Measurements from ENCODE around the gene KRTAP10-3. TPM values are rescaled to one million over a fixed set of nuclear protein-coding genes. Genes with fewer than 3 reads are reported as not detected.

Gene KRTAP10-3
- total and polyA plus RNA-seq, 2 experiments from 2014 or later = not detected

DNA sequence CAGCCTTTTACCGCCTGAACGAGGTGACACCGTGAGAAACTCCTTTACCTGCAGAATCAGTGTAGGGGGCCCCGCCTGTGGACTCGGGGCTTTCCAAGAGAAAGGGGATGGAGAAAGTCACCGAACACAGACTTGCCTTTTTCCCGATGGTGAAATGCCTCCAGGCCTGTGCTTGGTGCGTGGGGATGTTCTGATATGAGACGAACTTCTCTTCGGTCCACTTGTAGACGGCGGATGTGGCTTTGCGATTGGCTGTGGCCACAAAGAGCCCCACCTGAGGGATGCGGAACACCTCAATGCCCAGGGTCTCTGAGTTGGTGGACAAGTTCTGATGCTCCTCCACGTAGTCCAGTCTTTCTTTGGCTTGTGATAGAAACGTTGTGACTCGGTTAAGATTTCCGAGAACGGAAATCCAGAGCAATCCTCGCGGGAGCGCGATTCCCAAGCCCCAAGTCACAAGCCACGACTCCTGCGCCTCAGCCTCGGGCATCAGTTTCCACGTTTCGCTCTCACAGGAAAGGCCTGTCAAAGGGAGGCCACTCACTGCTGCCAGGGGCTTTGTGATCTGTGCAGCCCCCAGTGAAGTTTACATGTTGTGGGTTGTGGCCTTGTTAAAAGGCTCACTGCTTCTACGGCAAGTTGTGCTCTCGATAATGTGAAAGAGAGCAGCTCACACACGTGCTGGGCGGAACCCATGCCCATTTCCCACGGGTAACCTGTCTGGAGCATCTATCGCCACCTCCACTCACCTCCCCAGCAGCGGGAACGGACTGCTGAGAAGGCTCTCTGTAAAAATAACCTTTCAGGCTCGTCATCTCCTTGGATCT is 31.2 kb downstream of the KRTAP10-3 start:
- H3K36me3 ChIP-seq = no peaks in the 10 kb centered on the region
- TF ChIP-seq, protein P1, sequence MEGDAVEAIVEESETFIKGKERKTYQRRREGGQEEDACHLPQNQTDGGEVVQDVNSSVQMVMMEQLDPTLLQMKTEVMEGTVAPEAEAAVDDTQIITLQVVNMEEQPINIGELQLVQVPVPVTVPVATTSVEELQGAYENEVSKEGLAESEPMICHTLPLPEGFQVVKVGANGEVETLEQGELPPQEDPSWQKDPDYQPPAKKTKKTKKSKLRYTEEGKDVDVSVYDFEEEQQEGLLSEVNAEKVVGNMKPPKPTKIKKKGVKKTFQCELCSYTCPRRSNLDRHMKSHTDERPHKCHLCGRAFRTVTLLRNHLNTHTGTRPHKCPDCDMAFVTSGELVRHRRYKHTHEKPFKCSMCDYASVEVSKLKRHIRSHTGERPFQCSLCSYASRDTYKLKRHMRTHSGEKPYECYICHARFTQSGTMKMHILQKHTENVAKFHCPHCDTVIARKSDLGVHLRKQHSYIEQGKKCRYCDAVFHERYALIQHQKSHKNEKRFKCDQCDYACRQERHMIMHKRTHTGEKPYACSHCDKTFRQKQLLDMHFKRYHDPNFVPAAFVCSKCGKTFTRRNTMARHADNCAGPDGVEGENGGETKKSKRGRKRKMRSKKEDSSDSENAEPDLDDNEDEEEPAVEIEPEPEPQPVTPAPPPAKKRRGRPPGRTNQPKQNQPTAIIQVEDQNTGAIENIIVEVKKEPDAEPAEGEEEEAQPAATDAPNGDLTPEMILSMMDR (IDR thresholded peaks at IDR 0.05; ENCODE audit: low read depth, low read length) = no peak
- no peak for DNase-seq (ENCODE audit: low read depth in 1 of 2, low spot score in 1 of 2)

DNA sequence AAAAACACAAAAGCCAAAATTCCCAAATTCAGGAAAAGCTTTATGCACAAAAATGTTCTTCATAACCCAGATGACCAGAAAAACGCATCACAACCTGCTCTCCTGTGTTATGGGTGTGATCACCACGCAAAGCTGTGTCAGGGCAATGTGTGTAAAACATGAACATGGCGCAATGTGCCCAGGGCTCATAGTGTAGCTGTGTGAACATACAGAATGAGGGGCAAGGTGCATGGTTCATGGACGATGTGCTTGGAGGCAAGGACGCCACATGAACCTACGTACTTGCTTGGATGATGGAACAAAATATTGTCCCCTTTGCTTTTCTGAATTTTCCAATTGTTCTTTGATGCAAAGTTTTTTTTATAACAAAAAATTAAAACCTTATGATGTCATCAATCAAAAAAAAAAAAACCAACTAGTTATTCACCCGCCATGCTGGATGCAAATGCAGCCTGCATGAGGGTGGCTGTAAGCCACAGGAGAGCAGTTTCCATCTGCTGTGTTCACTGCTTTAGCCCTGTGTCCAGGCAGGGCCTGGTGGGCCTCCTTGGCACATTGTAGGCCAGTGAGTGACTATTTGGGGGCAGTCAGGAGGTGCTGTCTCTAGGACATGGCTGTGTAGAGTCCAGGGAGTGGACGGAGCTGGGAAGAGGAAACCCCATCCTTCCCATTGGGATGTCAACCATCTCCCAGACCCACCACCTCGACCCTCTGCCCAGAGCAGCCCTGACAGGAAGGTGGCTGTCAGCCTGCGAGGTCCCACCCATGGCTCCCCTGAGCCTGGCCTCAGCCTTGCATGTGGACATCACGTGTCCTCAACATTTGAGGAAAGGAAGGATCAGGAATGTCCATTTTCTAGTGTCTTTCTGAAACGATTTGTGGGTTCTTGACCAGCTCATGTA is 32.2 kb downstream of the KRTAP10-3 start:
- TF ChIP-seq, protein P1 (IDR thresholded peaks at IDR 0.05; ENCODE audit: low read depth, low read length) = no peak
- H3K27me3 ChIP-seq = no peaks in the 10 kb centered on the region
- H3K4me3 ChIP-seq = no peak overlapping the region
- no peaks in the 10 kb centered on the region for H3K36me3 ChIP-seq
- no peaks in the 10 kb centered on the region for H3K4me1 ChIP-seq (ENCODE audit: low read depth)
- H3K27ac ChIP-seq = no peak overlapping the region
- H3K9me3 ChIP-seq (ENCODE audit: low read depth) = no peaks in the 10 kb centered on the region
- no peak for DNase-seq (ENCODE audit: low read depth in 1 of 2, low spot score in 1 of 2)

More for the DNA sequence above, 31.2 kb downstream of the KRTAP10-3 start:
- H3K4me3 ChIP-seq = no peak overlapping the region
- H3K9me3 ChIP-seq (ENCODE audit: low read depth) = no peaks in the 10 kb centered on the region
- no peaks in the 10 kb centered on the region for H3K4me1 ChIP-seq (ENCODE audit: low read depth)
- no peaks in the 10 kb centered on the region for H3K27me3 ChIP-seq
- H3K27ac ChIP-seq = no peak overlapping the region

DNA sequence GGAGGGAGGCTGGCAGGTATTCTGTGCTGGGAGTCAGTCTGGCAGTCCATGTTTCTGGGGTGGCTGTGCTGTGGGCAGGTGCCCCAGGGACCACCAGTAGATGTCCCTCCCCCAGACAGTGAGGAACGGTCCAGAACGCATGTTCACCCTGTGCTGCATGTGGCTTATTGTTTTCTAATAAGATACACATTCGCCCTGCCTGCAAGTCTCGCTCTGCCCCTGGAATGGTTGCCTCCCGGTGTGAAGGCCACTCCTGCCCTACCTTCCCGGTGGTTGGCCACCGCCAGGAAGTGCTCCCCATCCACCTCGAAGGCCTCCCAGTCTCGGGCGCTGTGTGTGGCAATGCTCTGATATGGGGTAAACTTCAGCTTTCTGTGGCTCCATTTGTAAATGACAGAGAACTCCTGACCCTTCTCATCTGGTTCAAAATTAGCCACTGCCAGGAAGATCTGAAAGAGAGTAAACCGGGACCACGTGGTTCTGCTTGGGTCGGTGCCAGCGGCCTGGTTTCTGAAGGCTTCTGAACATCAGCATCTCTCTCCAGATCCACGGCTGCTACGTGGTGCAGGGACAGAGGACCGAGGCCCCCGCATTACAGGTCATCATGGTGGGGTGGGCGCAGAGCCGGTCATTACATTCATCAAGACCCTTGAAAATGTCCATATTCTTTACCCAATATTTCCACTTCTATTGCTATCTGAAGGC is 33.1 kb downstream of the KRTAP10-3 start:
- Histone ChIP-seq H3K4me3 (no peak overlapping the region), H3K9me3 (ENCODE audit: low read depth) (no peaks in the 10 kb centered on the region), H3K4me1 (ENCODE audit: low read depth) (no peaks in the 10 kb centered on the region), H3K27ac (no peak overlapping the region), H3K36me3 (no peaks in the 10 kb centered on the region), H3K27me3 (no peaks in the 10 kb centered on the region)
- DNase-seq (ENCODE audit: low read depth in 1 of 2, low spot score in 1 of 2) = no peak
- TF ChIP-seq, protein P1 (IDR thresholded peaks at IDR 0.05; ENCODE audit: low read depth, low read length) = no peak

DNA sequence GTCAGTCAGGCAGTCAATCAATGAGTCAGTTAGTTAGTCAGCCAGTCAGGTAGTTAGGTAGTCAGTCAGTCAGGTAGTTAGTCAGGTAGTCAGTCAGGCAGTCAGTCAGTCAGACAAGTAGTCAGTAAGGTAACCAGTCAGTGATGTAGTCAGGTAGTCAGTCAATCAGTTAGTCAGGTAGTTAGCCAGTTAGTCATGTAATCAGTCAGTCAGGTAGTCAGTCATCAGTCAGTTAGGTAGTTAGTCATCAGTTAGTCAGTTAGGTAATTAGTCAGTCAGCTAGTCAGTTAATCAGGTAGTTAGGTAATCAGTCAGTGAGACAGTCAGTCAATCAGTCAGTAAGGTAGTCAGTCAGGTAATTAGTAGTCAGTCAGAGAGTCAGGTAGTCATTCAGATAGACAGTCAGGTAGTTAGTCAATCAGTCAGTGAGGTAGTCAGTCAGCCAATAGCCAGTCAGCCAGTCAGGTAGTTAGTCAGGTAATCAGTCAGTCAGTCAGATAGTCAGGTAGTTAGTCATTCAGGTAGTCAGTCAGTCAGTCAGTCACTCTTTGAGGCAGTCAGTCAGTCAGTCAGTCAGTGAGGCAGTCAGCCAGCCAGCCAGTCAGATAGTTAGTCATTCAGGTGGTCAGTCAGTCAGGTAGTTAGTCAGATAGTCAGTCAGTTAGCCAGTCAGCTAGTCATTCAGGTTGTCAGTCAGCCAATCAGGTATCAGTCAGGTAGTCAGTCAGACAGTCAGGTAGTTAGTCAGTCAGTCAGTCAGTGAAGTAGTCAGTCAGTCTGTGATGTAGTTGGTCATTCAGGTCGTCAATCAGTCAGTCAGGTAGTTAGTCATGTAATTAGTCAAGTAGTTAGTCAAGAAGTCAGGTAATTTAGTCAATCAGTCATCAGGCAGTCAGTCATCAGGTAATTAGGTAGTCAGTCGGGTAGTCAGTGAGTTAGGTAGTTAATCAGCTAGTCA is 33.9 kb downstream of the KRTAP10-3 start:
- DNase-seq (ENCODE audit: low read depth in 1 of 2, low spot score in 1 of 2) = no peak
- H3K36me3 ChIP-seq = no peaks in the 10 kb centered on the region
- TF ChIP-seq, protein P1 (IDR thresholded peaks at IDR 0.05; ENCODE audit: low read depth, low read length) = no peak
- H3K4me1 ChIP-seq (ENCODE audit: low read depth) = no peaks in the 10 kb centered on the region
- H3K27me3 ChIP-seq = no peaks in the 10 kb centered on the region
- no peak overlapping the region for H3K4me3 ChIP-seq
- H3K27ac ChIP-seq = no peak overlapping the region
- no peaks in the 10 kb centered on the region for H3K9me3 ChIP-seq (ENCODE audit: low read depth)

All from cardiac muscle cell (in vitro differentiated cells and primary cell).